Stimulated activated CD4-positive, alpha-beta T cell treated with anti-CD3 and anti-CD28 coated beads, Interleukin-1b, Interleukin-23, amount 100 ng/mL, for 1 hour (primary cell): ENCODE measurements around the gene CXCL11.
"Not testable (repeated sequence)": the region's sequence is repeated elsewhere in the genome, so short reads cannot be mapped to it uniquely, and the experiment has no call there.

ENCODE experiments used
- DNase-seq, 2 donors: peaks; one replicate each; pipeline ENCODE4 v3.0.0-alpha.2; 2020; ENCODE audit warnings: low read depth in 2 of 2

The CXCL11 gene

GRCh38 chr4:76001700-76002099, 34.2 kb downstream of the CXCL11 start:
- no peak for DNase-seq

GRCh38 chr4:76000279-76000678, 35.6 kb downstream of the CXCL11 start:
- no peak for DNase-seq

DNA sequence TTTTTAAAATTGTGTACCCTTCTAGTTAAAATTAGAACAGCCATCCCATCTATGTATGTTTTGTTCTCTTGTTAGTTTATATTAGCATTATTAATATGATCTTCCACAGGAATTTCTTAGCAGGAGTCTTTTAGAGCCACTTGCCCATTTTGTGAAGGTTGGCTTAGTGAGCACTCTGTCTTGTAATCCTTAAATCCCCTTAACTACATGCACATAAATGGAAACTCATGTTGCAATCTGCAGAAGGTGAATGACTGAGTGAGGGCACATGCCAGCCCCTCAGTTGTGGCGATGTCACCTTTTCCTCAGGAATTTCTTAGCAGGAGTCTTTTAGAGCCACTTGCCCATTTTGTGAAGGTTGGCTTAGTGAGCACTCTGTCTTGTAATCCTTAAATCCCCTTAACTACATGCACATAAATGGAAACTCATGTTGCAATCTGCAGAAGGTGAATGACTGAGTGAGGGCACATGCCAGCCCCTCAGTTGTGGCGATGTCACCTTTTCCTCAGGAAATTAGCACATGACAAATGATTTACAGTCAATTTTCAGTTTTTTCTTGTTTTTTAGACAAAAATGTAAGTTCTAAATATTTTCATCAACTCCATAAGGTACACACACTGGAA, 37.2 kb downstream of the CXCL11 start:
- not testable (repeated sequence) for DNase-seq

- no peak for DNase-seq
Measured at GRCh38 chr4:75997946-75998345, 37.9 kb downstream of the CXCL11 start.

- DNase-seq: no peak
Measured at GRCh38 chr4:75997081-75997480, 38.8 kb downstream of the CXCL11 start.

DNA sequence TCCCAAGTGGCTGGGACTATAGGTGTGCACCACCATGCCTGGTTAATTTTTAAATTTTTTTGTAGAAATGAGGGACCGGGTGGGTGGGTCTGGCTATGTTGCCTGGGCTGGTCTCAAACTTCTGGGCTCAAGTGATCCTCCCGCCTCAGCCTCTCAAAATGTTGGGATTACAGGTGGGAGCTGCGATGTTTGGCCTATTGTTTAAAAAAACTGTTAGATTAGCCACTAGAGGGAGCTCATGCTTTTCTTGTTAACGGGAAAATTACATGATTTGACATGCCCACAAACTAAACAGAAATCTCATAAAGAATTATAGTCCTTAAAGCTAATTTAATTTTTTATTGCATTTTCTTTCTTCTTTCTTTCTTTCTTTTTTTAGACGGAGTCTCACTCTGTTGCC, 40.1 kb downstream of the CXCL11 start:
- DNase-seq: no peak

DNA sequence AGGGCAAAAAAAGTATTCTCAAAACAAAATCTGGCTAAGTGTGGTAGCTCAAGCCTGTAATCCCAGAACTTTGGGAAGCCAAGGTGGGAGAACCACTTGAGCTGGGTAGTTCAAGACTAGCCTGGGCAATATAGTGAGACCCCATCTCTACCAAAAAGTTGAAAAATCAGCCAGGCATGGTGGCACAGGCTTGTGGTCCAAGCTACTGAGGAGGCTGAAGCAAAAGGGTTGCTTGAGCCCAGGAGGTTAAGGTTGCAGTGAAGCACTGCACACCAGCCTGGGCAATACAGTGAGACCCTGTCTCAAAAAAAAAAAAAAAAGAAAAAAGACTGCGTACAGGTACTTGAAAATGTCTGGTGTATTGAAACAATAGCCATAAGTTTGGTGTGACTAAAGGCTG, 43.4 kb downstream of the CXCL11 start:
- no peak for DNase-seq

DNA sequence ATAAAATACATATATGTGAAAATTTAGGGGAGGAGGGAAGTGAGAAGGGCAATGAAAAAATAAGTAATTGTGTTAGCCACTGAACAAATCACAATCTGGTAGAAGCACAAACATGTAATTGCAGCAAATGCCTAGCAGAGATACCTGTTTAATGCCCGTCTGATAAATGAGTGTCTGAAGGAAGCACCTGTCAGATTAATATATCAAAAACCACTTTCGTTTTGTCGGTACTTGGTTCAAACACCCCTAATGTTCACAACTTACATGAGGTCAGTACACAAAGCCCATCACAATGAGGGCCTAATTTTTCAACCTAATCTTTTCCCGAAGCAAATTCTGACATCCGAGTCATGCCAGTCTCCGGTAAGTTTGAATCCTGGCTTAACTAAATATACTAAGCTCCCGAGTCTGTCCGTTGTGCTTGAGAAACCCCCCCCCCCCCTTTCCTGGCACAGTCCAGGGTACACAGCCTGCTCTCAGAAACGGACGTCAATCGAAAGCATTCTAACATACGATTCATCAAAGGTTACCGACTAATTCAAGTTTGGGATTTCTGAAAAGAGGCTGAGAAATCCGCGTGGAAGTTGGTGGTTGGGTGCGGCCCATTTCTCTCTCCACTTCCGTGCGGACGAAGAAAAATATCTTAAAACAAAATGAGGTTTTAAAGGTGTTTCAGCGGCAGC, 45.9 kb downstream of the CXCL11 start:
- no peak for DNase-seq

- no peak for DNase-seq
Measured at GRCh38 chr4:75985116-75985515, 50.8 kb downstream of the CXCL11 start.
